H4 (cell line): Measurements from ENCODE around the gene RPP25L. TPM values are rescaled to one million over a fixed set of nuclear protein-coding genes. Genes with fewer than 3 reads are reported as not detected.
A peak's percentile ranks its signal among the peaks of the same experiment; 100 is the strongest.

Source experiments
- DNase-seq: peaks from one replicate; pipeline ENCODE4 v3.0.0-alpha.2; 2015; ENCODE audit warnings: low spot score
- total RNA-seq: library from RNA; depleted of rRNA; stranded (reverse); fragments of >200 nt; shearing (Covaris generic); gene quantifications from 2 replicates; pipeline ENCODE4 v1.2.3, GENCODE V29; 2014

RPP25L gene
- total RNA-seq, 1 experiment from 2014 or later: 59.3 TPM

GRCh38 chr9:34611251-34611810 is 566 bp downstream of the RPP25L start:
- DNase-seq: no peak

GRCh38 chr9:34610434-34611206 is 1.3 kb downstream of the RPP25L start:
- no peak for DNase-seq

GRCh38 chr9:34607331-34607730 is 4.6 kb downstream of the RPP25L start:
- no peak for DNase-seq

- no peak for DNase-seq
These were observed 5.0 kb downstream of the RPP25L start for GRCh38 chr9:34606905-34607304.

- DNase-seq: no peak
These were observed 5.7 kb downstream of the RPP25L start for GRCh38 chr9:34606190-34606589.

- DNase-seq: peak; percentile 76
These were observed 8.2 kb downstream of the RPP25L start for GRCh38 chr9:34603610-34604231.

GRCh38 chr9:34601937-34602573 is 9.8 kb downstream of the RPP25L start:
- no peak for DNase-seq

- DNase-seq: no peak
These were observed 11.0 kb downstream of the RPP25L start for GRCh38 chr9:34600908-34601307.

GRCh38 chr9:34599546-34599945 is 12.4 kb downstream of the RPP25L start:
- no peak for DNase-seq

- no peak for DNase-seq
These were observed 17.7 kb downstream of the RPP25L start for GRCh38 chr9:34594177-34594576.

- DNase-seq: no peak
These were observed 18.8 kb downstream of the RPP25L start for GRCh38 chr9:34592895-34593601.

GRCh38 chr9:34591917-34592866 is 19.7 kb downstream of the RPP25L start:
- DNase-seq: no peak

- DNase-seq: peak; percentile 65
These were observed 20.5 kb downstream of the RPP25L start for GRCh38 chr9:34591248-34591916.

GRCh38 chr9:34590381-34591247 is 21.3 kb downstream of the RPP25L start:
- DNase-seq: no peak

GRCh38 chr9:34589636-34590380 is 22.1 kb downstream of the RPP25L start, which contains the start of gene CNTFR:
Gene CNTFR, minus strand, starts transcription at chr9:34589724. Its CDS starts 20,743 bp downstream, at chr9:34568981.
- DNase-seq: no peak

- DNase-seq: no peak
These were observed 22.9 kb downstream of the RPP25L start for GRCh38 chr9:34588671-34589635.

GRCh38 chr9:34587271-34587670 is 24.6 kb downstream of the RPP25L start:
- no peak for DNase-seq
